ENCODE results near the gene TMEM253.

Gene TMEM253

GRCh38 chr14:21061347-21061668 is 39.6 kb upstream of the TMEM253 start:
- no peak overlapping the region for H3K27ac ChIP-seq (ENCODE audit: extremely low read depth, low read depth, low read length)
- no peaks in the 10 kb centered on the region for H3K36me3 ChIP-seq (ENCODE audit: control insufficient read depth in 2 of 2, insufficient read depth in 1 of 2, low read length in 2 of 2)
- TF ChIP-seq ZNF704 (tag by site-specific recombination; IDR thresholded peaks at IDR 0.05) (no peak), ZNF571 (tag by site-specific recombination; IDR thresholded peaks at IDR 0.05) (no peak), EGR2 (tag by site-specific recombination; IDR thresholded peaks at IDR 0.05; ENCODE audit: low read depth) (peak; percentile 52; the same call in 1 of the 2 replicates), ZNF518A (tag by site-specific recombination; conservative IDR thresholded peaks at IDR 0.05; ENCODE audit: low read depth) (no peak), ZFHX2 (tag by site-specific recombination; conservative IDR thresholded peaks at IDR 0.05) (peak; percentile 63), ZNF132 (tag by site-specific recombination; IDR thresholded peaks at IDR 0.05; ENCODE audit: borderline replicate concordance) (no peak)
- TF ChIP-seq, protein P1, sequence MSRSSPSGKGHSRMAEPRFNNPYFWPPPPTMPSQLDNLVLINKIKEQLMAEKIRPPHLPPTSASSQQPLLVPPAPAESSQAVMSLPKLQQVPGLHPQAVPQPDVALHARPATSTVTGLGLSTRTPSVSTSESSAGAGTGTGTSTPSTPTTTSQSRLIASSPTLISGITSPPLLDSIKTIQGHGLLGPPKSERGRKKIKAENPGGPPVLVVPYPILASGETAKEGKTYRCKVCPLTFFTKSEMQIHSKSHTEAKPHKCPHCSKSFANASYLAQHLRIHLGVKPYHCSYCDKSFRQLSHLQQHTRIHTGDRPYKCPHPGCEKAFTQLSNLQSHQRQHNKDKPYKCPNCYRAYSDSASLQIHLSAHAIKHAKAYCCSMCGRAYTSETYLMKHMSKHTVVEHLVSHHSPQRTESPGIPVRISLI (tag by site-specific recombination; IDR thresholded peaks at IDR 0.05): no peak
- TF ChIP-seq, protein P2, sequence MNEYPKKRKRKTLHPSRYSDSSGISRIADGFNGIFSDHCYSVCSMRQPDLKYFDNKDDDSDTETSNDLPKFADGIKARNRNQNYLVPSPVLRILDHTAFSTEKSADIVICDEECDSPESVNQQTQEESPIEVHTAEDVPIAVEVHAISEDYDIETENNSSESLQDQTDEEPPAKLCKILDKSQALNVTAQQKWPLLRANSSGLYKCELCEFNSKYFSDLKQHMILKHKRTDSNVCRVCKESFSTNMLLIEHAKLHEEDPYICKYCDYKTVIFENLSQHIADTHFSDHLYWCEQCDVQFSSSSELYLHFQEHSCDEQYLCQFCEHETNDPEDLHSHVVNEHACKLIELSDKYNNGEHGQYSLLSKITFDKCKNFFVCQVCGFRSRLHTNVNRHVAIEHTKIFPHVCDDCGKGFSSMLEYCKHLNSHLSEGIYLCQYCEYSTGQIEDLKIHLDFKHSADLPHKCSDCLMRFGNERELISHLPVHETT (tag by site-specific recombination; IDR thresholded peaks at IDR 0.05): no peak
- no peaks in the 10 kb centered on the region for H3K9me3 ChIP-seq (ENCODE audit: control insufficient read depth, insufficient read depth, low read depth, low read length)
- H3K4me1 ChIP-seq (ENCODE audit: control insufficient read depth, insufficient read depth, low read length): no peaks in the 10 kb centered on the region; the same call in 1 of the 2 replicates
- ChIA-PET CTCF (interaction anchor here (1.2 to 4.3 kb wide), 5 partner anchors 11 to 90 kb away, joined by 4 to 25 read pairs (median 12); no protein-coding TSS in a partner anchor), POLR2A (interaction anchor here (1.9 kb wide), 1 partner anchor 10 kb away, joined by 11 read pairs; no protein-coding TSS in a partner anchor)
- H3K4me3 ChIP-seq (ENCODE audit: low read depth, low read length): no peak overlapping the region

DNA sequence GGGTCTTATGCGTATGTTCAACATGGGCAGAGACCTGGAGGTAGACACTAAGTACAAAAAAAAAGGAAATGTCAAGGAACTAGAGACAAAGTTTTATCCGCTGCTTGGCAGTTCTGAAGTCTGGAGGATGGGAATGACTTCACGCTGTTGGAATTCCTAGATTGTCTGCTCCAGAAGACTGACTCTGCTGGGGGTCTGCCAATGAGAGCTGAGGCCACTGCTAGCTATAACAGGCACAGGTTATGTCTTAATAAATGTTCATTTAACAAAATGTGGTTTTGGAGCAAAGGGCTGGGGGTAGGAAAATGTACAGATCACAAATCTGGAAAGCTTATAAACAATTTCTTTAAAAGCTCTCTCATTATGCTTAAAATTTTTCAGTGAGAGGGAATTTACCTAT is 37.4 kb upstream of the TMEM253 start:
- POLR2A ChIA-PET: interaction anchor here (0.8 to 0.9 kb wide), 2 partner anchors 8 to 34 kb away, joined by 3 to 4 read pairs; no protein-coding TSS in a partner anchor

More for the DNA sequence above, 37.4 kb upstream of the TMEM253 start:
- Histone ChIP-seq H3K9me3 (ENCODE audit: control insufficient read depth, insufficient read depth, low read depth, low read length) (no peaks in the 10 kb centered on the region), H3K4me1 (ENCODE audit: control insufficient read depth, insufficient read depth, low read length) (no peaks in the 10 kb centered on the region; the same call in 1 of the 2 replicates), H3K36me3 (ENCODE audit: control insufficient read depth in 2 of 2, insufficient read depth in 1 of 2, low read length in 2 of 2) (no peaks in the 10 kb centered on the region), H3K4me3 (ENCODE audit: low read depth, low read length) (no peak overlapping the region), H3K27ac (ENCODE audit: extremely low read depth, low read depth, low read length) (no peak overlapping the region)
- TF ChIP-seq ZNF26 (tag by site-specific recombination; IDR thresholded peaks at IDR 0.05) (no peak), ZNF664 (tag by site-specific recombination; IDR thresholded peaks at IDR 0.05) (peak; percentile 61; the same call in 1 of the 2 replicates), ZNF138 (tag by site-specific recombination; IDR thresholded peaks at IDR 0.05; ENCODE audit: borderline replicate concordance) (no peak), ZEB2 (tag by site-specific recombination; IDR thresholded peaks at IDR 0.05) (peak; percentile 32; the same call in 1 of the 2 replicates), GLIS1 (tag by site-specific recombination; IDR thresholded peaks at IDR 0.05) (peak; percentile 95), MZF1 (tag by site-specific recombination; IDR thresholded peaks at IDR 0.05; ENCODE audit: borderline replicate concordance) (no peak), ZNF623 (tag by site-specific recombination; IDR thresholded peaks at IDR 0.05) (peak; percentile 48), ZNF704 (tag by site-specific recombination; IDR thresholded peaks at IDR 0.05) (no peak), ZNF416 (tag by site-specific recombination; IDR thresholded peaks at IDR 0.05) (no peak)
- CTCF ChIA-PET: interaction anchor here (0.7 to 4.3 kb wide), 7 partner anchors 23 to 49 kb away, joined by 3 to 25 read pairs (median 3); no protein-coding TSS in a partner anchor

Measured in HEK293 (cell line).